CD4-positive, alpha-beta T cell (primary cell): ENCODE measurements around the gene NUF2. TPM values are rescaled to one million over a fixed set of nuclear protein-coding genes. Genes with fewer than 3 reads are reported as not detected.

Source experiments
- ATAC-seq: fragments of 200-7000 bp; cut with Tn5 transposase; one replicate; pipeline ENCODE4 v1.10.0; 2022; ENCODE audit warnings: mild to moderate bottlenecking; ENCODE audit not compliant: poor library complexity
- CTCF ChIA-PET: fragments of 350-600 bp; sonication (Branson Sonifier 250); formaldehyde crosslinking; loops from one replicate; lab custom pipeline; 2021; ENCODE audit warnings: antibody characterized with exemption, inconsistent platforms; lab: Charles Lee
- POLR2A ChIA-PET: fragments of 350-600 bp; sonication (Branson Sonifier 250); formaldehyde crosslinking; loops from one replicate; lab custom pipeline; 2021; ENCODE audit warnings: antibody characterized with exemption, inconsistent platforms; lab: Charles Lee
- DNase-seq, 14 experiments: peaks; one replicate each; pipeline ENCODE4 v3.0.0-alpha.2; 2013 to 2020; ENCODE audit warnings: mixed read lengths in 2 of 14
- H3K27ac ChIP-seq, 2 donors: one replicate each; pipeline versions ENCODE4 v1.5.1 to v1.7.0; 2013; ENCODE audit warnings: low read length in 2 of 2, low read depth in 1 of 2, mild to moderate bottlenecking in 1 of 2
- H3K27me3 ChIP-seq, 2 experiments: 1 replicate in 1 of 2; 2 replicates in 1 of 2; pipeline versions ENCODE4 v1.6.1 to v1.7.0; 2013; ENCODE audit warnings: low read length in 2 of 2, control low read depth in 1 of 2, mild to moderate bottlenecking in 1 of 2, moderate library complexity in 1 of 2; ENCODE audit not compliant: insufficient read depth in 2 of 2, control insufficient read depth in 1 of 2
- H3K36me3 ChIP-seq: one replicate; pipeline ENCODE4 v1.6.1; 2013; ENCODE audit warnings: low read length, control low read depth; ENCODE audit not compliant: insufficient read depth
- H3K4me1 ChIP-seq: one replicate; pipeline ENCODE4 v1.6.1; 2013; ENCODE audit warnings: low read length, control low read depth; ENCODE audit not compliant: insufficient read depth
- H3K4me3 ChIP-seq: one replicate; pipeline ENCODE4 v1.5.1; 2013; ENCODE audit warnings: mild to moderate bottlenecking, low read length, moderate library complexity
- H3K9me3 ChIP-seq, 2 experiments: 1 replicate in 1 of 2; 2 replicates in 1 of 2; pipeline versions ENCODE4 v1.6.1 to v1.7.0; 2013; ENCODE audit warnings: low read length in 2 of 2, mild to moderate bottlenecking in 2 of 2, control low read depth in 1 of 2, moderate library complexity in 1 of 2; ENCODE audit not compliant: control insufficient read depth in 1 of 2, insufficient read depth in 1 of 2
- H3K27ac Mint-ChIP-seq: one replicate; pipeline ENCODE4 v1.8.0; 2020; ENCODE audit warnings: mixed read lengths
- H3K27me3 Mint-ChIP-seq: one replicate; pipeline ENCODE4 v1.8.0; 2021; ENCODE audit warnings: mixed read lengths
- H3K36me3 Mint-ChIP-seq: one replicate; pipeline ENCODE4 v1.8.0; 2021; ENCODE audit warnings: low read depth, mixed read lengths
- H3K4me1 Mint-ChIP-seq: one replicate; pipeline ENCODE4 v1.8.0; 2021; ENCODE audit warnings: low read depth, mixed read lengths
- H3K4me3 Mint-ChIP-seq: one replicate; pipeline ENCODE4 v1.8.0; 2020; ENCODE audit warnings: mild to moderate bottlenecking, mixed read lengths
- H3K9me3 Mint-ChIP-seq: one replicate; pipeline ENCODE4 v1.8.0; 2020; ENCODE audit warnings: mixed read lengths
- CTCF ChIP-seq: fragments of 200-600 bp; IDR thresholded peaks from one replicate; pipeline ENCODE4 v1.8.0; 2022; ENCODE audit warnings: antibody characterized with exemption, mild to moderate bottlenecking
- intact Hi-C, 2 experiments: fragments of 100-400 bp; cut with DNase I in 1 of 2; cut with micrococcal nuclease in 1 of 2; formaldehyde crosslinking; loops; one replicate each; pipeline versions ENCODE4 v1.15.1 to v1.9.0; 2023 to 2025; cut with DNase I, micrococcal nuclease
- total RNA-seq, 174 experiments: library from RNA in 2 of 174; stranded (reverse) in 2 of 174; gene quantifications; one replicate each; pipeline ENCODE4 v1.2.3 and lab custom pipeline; 2021 to 2026

NUF2 gene
- total RNA-seq, 2 experiments from 2014 or later = 1.8 TPM

DNA sequence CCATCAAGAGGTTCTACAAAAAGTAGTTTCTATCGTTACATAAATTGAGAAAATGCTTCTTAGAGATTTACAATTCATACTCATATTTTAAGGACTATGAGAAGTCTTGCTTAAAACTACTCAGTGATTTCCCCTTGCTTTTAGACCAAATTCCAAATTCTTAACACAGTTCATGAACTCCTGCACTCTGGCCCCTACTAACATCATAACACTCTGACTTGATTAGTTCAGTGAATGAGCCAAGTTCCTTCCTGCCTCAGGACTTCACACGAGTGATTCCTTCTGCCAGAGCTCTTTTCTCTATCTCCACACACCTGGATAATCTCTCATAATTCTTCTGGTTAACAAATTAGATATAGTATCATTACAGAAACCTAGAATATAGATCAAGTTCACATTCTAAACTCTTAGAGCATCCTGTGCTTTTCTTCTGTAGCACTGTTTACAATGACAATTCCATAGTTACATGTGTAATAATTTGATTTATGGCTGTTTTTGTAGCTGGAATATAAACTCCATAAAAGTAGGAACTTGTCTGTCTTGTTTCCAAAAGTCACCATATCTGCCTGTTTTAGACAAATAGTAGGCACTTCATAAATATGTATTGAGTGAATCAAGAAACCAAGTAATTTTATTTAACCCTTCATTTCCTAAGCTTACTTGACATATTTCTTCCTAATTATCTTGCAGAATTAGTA is 59.9 kb downstream of the NUF2 start:
- Histone ChIP-seq H3K4me1 (no peaks in the 10 kb centered on the region), H3K36me3 (no peaks in the 10 kb centered on the region), H3K9me3 (no peaks in the 10 kb centered on the region), H3K4me3 (no peak overlapping the region), H3K27me3 (peaks cover 0 to 4% of the 10 kb centered on the region in 2 experiments), H3K27ac (no peak overlapping the region)
- Mint-ChIP-seq H3K36me3 (no peaks in the 10 kb centered on the region), H3K27ac (no peak overlapping the region), H3K4me3 (no peak overlapping the region), H3K4me1 (no peaks in the 10 kb centered on the region), H3K9me3 (no peaks in the 10 kb centered on the region), H3K27me3 (peaks cover 20% of the 10 kb centered on the region)
- no peak for DNase-seq
- ChIA-PET POLR2A (no interaction called here), CTCF (no interaction called here)
- intact Hi-C loops = no loop called here
- ATAC-seq = no peak
- TF ChIP-seq CTCF = no peak

DNA sequence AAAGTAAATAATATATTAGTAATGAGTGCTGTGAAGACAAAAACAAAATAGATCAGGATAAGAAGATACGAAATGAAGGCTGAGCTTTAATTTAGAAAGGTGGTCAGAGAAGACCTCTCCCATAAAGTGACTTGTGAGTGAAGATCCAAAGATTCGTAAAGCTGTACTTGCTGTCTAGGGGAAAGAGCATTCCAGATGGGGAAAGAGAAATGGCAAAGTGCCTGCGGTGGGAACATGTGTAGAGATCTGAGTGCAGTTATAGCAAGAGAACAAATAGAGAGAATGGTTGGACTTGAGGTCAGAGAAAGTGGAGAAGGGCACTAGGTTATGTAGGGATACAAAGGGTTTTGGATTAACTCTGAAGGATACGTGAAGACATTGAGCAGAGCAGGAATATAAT is 60.6 kb downstream of the NUF2 start:
- DNase-seq = no peak
- CTCF ChIA-PET = no interaction called here

GRCh38 chr1:163387146-163387545 is 65.4 kb downstream of the NUF2 start:
- no peaks in the 10 kb centered on the region for H3K36me3 ChIP-seq
- peaks cover 0 to 7% of the 10 kb centered on the region in 2 experiments for H3K27me3 ChIP-seq
- Mint-ChIP-seq H3K27ac (no peak overlapping the region), H3K27me3 (peaks cover 49% of the 10 kb centered on the region), H3K4me3 (no peak overlapping the region), H3K36me3 (no peaks in the 10 kb centered on the region), H3K4me1 (no peaks in the 10 kb centered on the region), H3K9me3 (no peaks in the 10 kb centered on the region)
- no peak for ATAC-seq
- H3K4me3 ChIP-seq = no peak overlapping the region
- TF ChIP-seq CTCF = no peak
- intact Hi-C loops = no loop called here
- ChIA-PET POLR2A (no interaction called here), CTCF (no interaction called here)
- H3K4me1 ChIP-seq = no peaks in the 10 kb centered on the region
- DNase-seq = no peak
- no peak overlapping the region for H3K27ac ChIP-seq
- H3K9me3 ChIP-seq = no peaks in the 10 kb centered on the region

More for the DNA sequence above, 60.6 kb downstream of the NUF2 start:
- H3K27me3 ChIP-seq = peaks cover 0 to 4% of the 10 kb centered on the region in 2 experiments
- H3K9me3 ChIP-seq = no peaks in the 10 kb centered on the region
- POLR2A ChIA-PET = no interaction called here
- TF ChIP-seq CTCF = no peak
- H3K27ac ChIP-seq = no peak overlapping the region
- Mint-ChIP-seq H3K27me3 (peaks cover 26% of the 10 kb centered on the region), H3K4me3 (no peak overlapping the region), H3K27ac (no peak overlapping the region), H3K4me1 (no peaks in the 10 kb centered on the region), H3K9me3 (no peaks in the 10 kb centered on the region), H3K36me3 (no peaks in the 10 kb centered on the region)
- no peak overlapping the region for H3K4me3 ChIP-seq
- ATAC-seq = no peak
- H3K4me1 ChIP-seq = no peaks in the 10 kb centered on the region
- no peaks in the 10 kb centered on the region for H3K36me3 ChIP-seq
- intact Hi-C loops = no loop called here
